ENCODE results near the gene PDPN.
"Not testable (repeated sequence)": the region's sequence is repeated elsewhere in the genome, so short reads cannot be mapped to it uniquely, and the experiment has no call there.

GRCh38 chr1:13562981-13563380, 20.7 kb upstream of the PDPN start:
- TF ChIP-seq POLR2A, CTCF (IDR thresholded peaks at IDR 0.05): not testable (repeated sequence)
